IPS DF 6.9 (cell line): ENCODE data around the gene CREBBP.
A peak's percentile ranks its signal among the peaks of the same experiment; 100 is the strongest.

Experiments
- DNase-seq: peaks from one replicate; pipeline ENCODE4 v3.0.0-alpha.2; 2013; ENCODE audit warnings: low read depth, low spot score
- H3K27ac ChIP-seq: one replicate; pipeline ENCODE4 v1.5.1; 2013; ENCODE audit warnings: low read length, control low read depth
- H3K27me3 ChIP-seq: 2 replicates; pipeline ENCODE4 v1.6.1; 2013; ENCODE audit warnings: mild to moderate bottlenecking, low read length; ENCODE audit not compliant: control insufficient read depth, insufficient read depth
- H3K36me3 ChIP-seq: 2 replicates; pipeline ENCODE4 v1.6.1; 2013; ENCODE audit warnings: low read length; ENCODE audit not compliant: control insufficient read depth, insufficient read depth
- H3K4me1 ChIP-seq: 2 replicates; pipeline ENCODE4 v1.6.1; 2013; ENCODE audit warnings: low read length; ENCODE audit not compliant: control insufficient read depth, insufficient read depth
- H3K4me3 ChIP-seq: 2 replicates; pipeline ENCODE4 v1.5.1; 2013; ENCODE audit warnings: mild to moderate bottlenecking, low read length
- H3K9me3 ChIP-seq: 2 replicates; pipeline ENCODE4 v1.6.1; 2013; ENCODE audit warnings: low read length, inconsistent platforms; ENCODE audit not compliant: control insufficient read depth, insufficient read depth
- WGBS: extraction: QIAGEN DNeasy Blood & Tissue Kit; methylation state at CpG from one replicate; pipeline ENCODE4 v1.1.7; 2013; ENCODE audit warnings: mixed read lengths, missing lambda C conversion rate; ENCODE audit not compliant: insufficient read length, insufficient coverage; 5-methylcytosine and 5-hydroxymethylcytosine counted together

Gene CREBBP

GRCh38 chr16:3696425-3697218, 183.9 kb downstream of the CREBBP start:
- Histone ChIP-seq H3K36me3 (peaks cover 2% of the 10 kb centered on the region; the same call in 1 of the 2 replicates), H3K9me3 (no peaks in the 10 kb centered on the region), H3K4me1 (peaks cover 1% of the 10 kb centered on the region; the same call in 1 of the 2 replicates), H3K4me3 (no peak overlapping the region), H3K27me3 (no peaks in the 10 kb centered on the region), H3K27ac (no peak overlapping the region)
- WGBS, result no CpG with 5 or more reads among the region's 13 CpGs
- DNase-seq, result no peak

GRCh38 chr16:3695610-3696369, 184.7 kb downstream of the CREBBP start:
- H3K36me3 ChIP-seq, result peaks cover 2% of the 10 kb centered on the region; the same call in 1 of the 2 replicates
- H3K9me3 ChIP-seq, result no peaks in the 10 kb centered on the region
- no peak for DNase-seq
- no peaks in the 10 kb centered on the region for H3K27me3 ChIP-seq
- WGBS, result no CpG with 5 or more reads among the region's 19 CpGs
- peaks cover 1% of the 10 kb centered on the region; the same call in 1 of the 2 replicates for H3K4me1 ChIP-seq
- no peak overlapping the region for H3K27ac ChIP-seq
- H3K4me3 ChIP-seq, result no peak overlapping the region

- Histone ChIP-seq H3K4me1 (0 out of 2 replicates have a peak, but pooled peaks cover 1% of the 10 kb centered on the region), H3K36me3 (peaks cover 4% of the 10 kb centered on the region; the same call in 1 of the 2 replicates), H3K4me3 (no peak overlapping the region), H3K27me3 (no peaks in the 10 kb centered on the region), H3K27ac (no peak overlapping the region), H3K9me3 (no peaks in the 10 kb centered on the region)
- no peak for DNase-seq
- WGBS, result no CpG with 5 or more reads among the region's 9 CpGs
Measured at GRCh38 chr16:3694051-3694450, 186.5 kb downstream of the CREBBP start.

- H3K4me3 ChIP-seq, result no peak overlapping the region
- WGBS, result no CpG with 5 or more reads among the region's 12 CpGs
- H3K36me3 ChIP-seq, result peaks cover 12% of the 10 kb centered on the region; the same call in 1 of the 2 replicates
- 0 out of 2 replicates have a peak, but pooled peaks cover 1% of the 10 kb centered on the region for H3K4me1 ChIP-seq
- no peak overlapping the region for H3K27ac ChIP-seq
- DNase-seq, result no peak
- H3K9me3 ChIP-seq, result no peaks in the 10 kb centered on the region
- H3K27me3 ChIP-seq, result no peaks in the 10 kb centered on the region
Measured at GRCh38 chr16:3691761-3692160, 188.8 kb downstream of the CREBBP start.

- H3K4me1 ChIP-seq, result 0 out of 2 replicates have a peak, but pooled peaks cover 1% of the 10 kb centered on the region
- H3K4me3 ChIP-seq, result no peak overlapping the region
- H3K9me3 ChIP-seq, result no peaks in the 10 kb centered on the region
- DNase-seq, result no peak
- no peak overlapping the region for H3K27ac ChIP-seq
- WGBS, result no CpG with 5 or more reads among the region's 19 CpGs
- H3K36me3 ChIP-seq, result peaks cover 12% of the 10 kb centered on the region; the same call in 1 of the 2 replicates
- H3K27me3 ChIP-seq, result no peaks in the 10 kb centered on the region
Measured at GRCh38 chr16:3690980-3691720, 189.4 kb downstream of the CREBBP start.

GRCh38 chr16:3690470-3690928, 190.0 kb downstream of the CREBBP start:
- Histone ChIP-seq H3K36me3 (peaks cover 16% of the 10 kb centered on the region; the same call in 1 of the 2 replicates), H3K9me3 (no peaks in the 10 kb centered on the region), H3K4me1 (no peaks in the 10 kb centered on the region), H3K27ac (no peak overlapping the region), H3K27me3 (no peaks in the 10 kb centered on the region), H3K4me3 (no peak overlapping the region)
- DNase-seq, result peak; percentile 50
- no CpG with 5 or more reads among the region's 18 CpGs for WGBS

GRCh38 chr16:3689731-3690130, 190.8 kb downstream of the CREBBP start:
- Histone ChIP-seq H3K4me3 (no peak overlapping the region), H3K4me1 (no peaks in the 10 kb centered on the region), H3K9me3 (no peaks in the 10 kb centered on the region), H3K27ac (no peak overlapping the region), H3K36me3 (peaks cover 21% of the 10 kb centered on the region; the same call in 1 of the 2 replicates), H3K27me3 (no peaks in the 10 kb centered on the region)
- WGBS, result no CpG with 5 or more reads among the region's 7 CpGs
- no peak for DNase-seq

GRCh38 chr16:3687792-3688191, 192.7 kb downstream of the CREBBP start:
- Histone ChIP-seq H3K4me3 (no peak overlapping the region), H3K36me3 (peaks cover 20% of the 10 kb centered on the region; the same call in 1 of the 2 replicates), H3K27ac (no peak overlapping the region), H3K4me1 (no peaks in the 10 kb centered on the region), H3K27me3 (no peaks in the 10 kb centered on the region), H3K9me3 (no peaks in the 10 kb centered on the region)
- WGBS, result 100% methylated on average over 1 of the region's 9 CpGs
- no peak for DNase-seq

- no peak for DNase-seq
- H3K9me3 ChIP-seq, result no peaks in the 10 kb centered on the region
- H3K27ac ChIP-seq, result no peak overlapping the region
- H3K27me3 ChIP-seq, result no peaks in the 10 kb centered on the region
- no peaks in the 10 kb centered on the region for H3K4me1 ChIP-seq
- no peak overlapping the region for H3K4me3 ChIP-seq
- WGBS, result no CpG with 5 or more reads among the region's 7 CpGs
- peaks cover 23% of the 10 kb centered on the region; the same call in 1 of the 2 replicates for H3K36me3 ChIP-seq
Measured at GRCh38 chr16:3687021-3687420, 193.5 kb downstream of the CREBBP start.

- H3K4me1 ChIP-seq, result no peaks in the 10 kb centered on the region; the same call in 1 of the 2 replicates
- peaks cover 32% of the 10 kb centered on the region for H3K36me3 ChIP-seq
- no peaks in the 10 kb centered on the region for H3K9me3 ChIP-seq
- H3K27ac ChIP-seq, result no peak overlapping the region
- no peak for DNase-seq
- H3K4me3 ChIP-seq, result no peak overlapping the region
- H3K27me3 ChIP-seq, result no peaks in the 10 kb centered on the region
- WGBS, result no CpG with 5 or more reads among the region's 3 CpGs
Measured at GRCh38 chr16:3681206-3681605, 199.3 kb downstream of the CREBBP start.
